ENCODE measurements around the gene SCTR.

The SCTR gene

GRCh38 chr2:119523952-119524694 lies at the start of gene SCTR:
TSS of gene SCTR (minus strand) at chr2:119524483. CDS start at chr2:119524226, 257 bp downstream.
- DNase-seq, result no peak

- DNase-seq, result no peak
Observed at GRCh38 chr2:119567292-119567691, 43.0 kb upstream of the SCTR start.

GRCh38 chr2:119565481-119565880 lies 41.2 kb upstream of the SCTR start:
- no peak for DNase-seq

- no peak for DNase-seq
Observed at GRCh38 chr2:119553687-119554344, 29.5 kb upstream of the SCTR start.

- DNase-seq, result no peak
Observed at GRCh38 chr2:119552902-119553301, 28.6 kb upstream of the SCTR start.

- no peak for DNase-seq
Observed at GRCh38 chr2:119550856-119551255, 26.6 kb upstream of the SCTR start.

- no peak for DNase-seq
Observed at GRCh38 chr2:119550346-119550745, 26.1 kb upstream of the SCTR start.

GRCh38 chr2:119549241-119549640 lies 25.0 kb upstream of the SCTR start:
- DNase-seq, result no peak

- DNase-seq, result no peak
Observed at GRCh38 chr2:119548516-119549120, 24.3 kb upstream of the SCTR start.

- no peak for DNase-seq
Observed at GRCh38 chr2:119546447-119546767, 22.1 kb upstream of the SCTR start.

- DNase-seq, result no peak
Observed at GRCh38 chr2:119545754-119546446, 21.6 kb upstream of the SCTR start.

GRCh38 chr2:119544939-119545475 lies 20.7 kb upstream of the SCTR start:
- DNase-seq, result no peak

GRCh38 chr2:119544075-119544938 lies 20.0 kb upstream of the SCTR start, which contains the start of gene CFAP221:
TSS of gene CFAP221 (plus strand) at chr2:119544449. CDS start at chr2:119546132, 1,683 bp downstream.
- peak; percentile 44 for DNase-seq

- DNase-seq, result no peak
Observed at GRCh38 chr2:119541476-119541875, 17.2 kb upstream of the SCTR start.

- DNase-seq, result no peak
Observed at GRCh38 chr2:119537792-119538191, 13.5 kb upstream of the SCTR start.

- no peak for DNase-seq
Observed at GRCh38 chr2:119536707-119537106, 12.4 kb upstream of the SCTR start.

- DNase-seq, result no peak
Observed at GRCh38 chr2:119536211-119536610, 11.9 kb upstream of the SCTR start.

- no peak for DNase-seq
Observed at GRCh38 chr2:119533560-119533959, 9.3 kb upstream of the SCTR start.

GRCh38 chr2:119531292-119531691 lies 7.0 kb upstream of the SCTR start:
- DNase-seq, result no peak

- no peak for DNase-seq
Observed at GRCh38 chr2:119527999-119528398, 3.7 kb upstream of the SCTR start.

GRCh38 chr2:119525614-119526013 lies 1.3 kb upstream of the SCTR start:
- no peak for DNase-seq

GRCh38 chr2:119523383-119523951 lies 816 bp downstream of the SCTR start:
- no peak for DNase-seq

Measured in hippocampal formation (tissue), 2 donors.